GM21515 (cell line): ENCODE measurements around the gene DSN1.

ENCODE experiments used
- ATAC-seq: cut with Tn5 transposase; IDR thresholded peaks from one replicate; pipeline ENCODE4 v1.9.1; 2021; ENCODE audit not compliant: unreplicated experiment

The DSN1 gene

DNA sequence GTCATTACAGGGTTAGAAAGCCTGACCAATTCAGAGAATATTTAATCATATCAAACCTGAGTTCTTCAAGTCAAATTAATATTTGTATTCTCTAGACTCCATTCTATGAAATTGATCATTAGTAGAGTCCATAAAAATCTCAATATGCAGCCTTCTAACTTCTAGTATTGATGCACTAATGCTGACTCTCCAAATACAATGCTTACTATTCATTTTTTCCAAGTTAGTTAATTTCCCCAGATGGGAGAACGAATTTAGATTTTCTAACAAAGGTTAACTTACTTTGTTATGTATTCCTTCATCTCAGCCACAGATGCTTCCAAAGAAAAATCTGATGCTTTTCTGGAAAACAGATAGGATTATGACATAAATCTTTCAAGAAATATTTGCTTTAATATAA is 15.3 kb downstream of the DSN1 start:
- ATAC-seq = no peak

DNA sequence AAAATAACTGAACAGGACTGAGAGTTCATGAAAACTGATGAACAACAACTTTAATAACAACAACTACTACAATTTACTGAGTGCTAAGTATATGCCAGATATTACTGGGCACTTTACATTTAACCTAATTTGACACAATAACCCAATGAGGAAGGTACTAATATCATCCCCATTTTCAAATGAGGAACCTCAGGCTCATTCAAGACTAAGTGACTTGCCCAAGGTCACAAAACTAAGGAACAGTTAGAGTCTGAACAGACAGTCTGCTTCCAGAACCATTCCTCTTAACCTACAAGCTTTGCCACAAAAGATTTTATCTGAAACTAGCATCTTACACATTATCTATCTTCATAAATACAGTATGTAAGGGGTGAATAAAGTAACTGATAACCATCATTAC is 17.1 kb downstream of the DSN1 start:
- no peak for ATAC-seq

DNA sequence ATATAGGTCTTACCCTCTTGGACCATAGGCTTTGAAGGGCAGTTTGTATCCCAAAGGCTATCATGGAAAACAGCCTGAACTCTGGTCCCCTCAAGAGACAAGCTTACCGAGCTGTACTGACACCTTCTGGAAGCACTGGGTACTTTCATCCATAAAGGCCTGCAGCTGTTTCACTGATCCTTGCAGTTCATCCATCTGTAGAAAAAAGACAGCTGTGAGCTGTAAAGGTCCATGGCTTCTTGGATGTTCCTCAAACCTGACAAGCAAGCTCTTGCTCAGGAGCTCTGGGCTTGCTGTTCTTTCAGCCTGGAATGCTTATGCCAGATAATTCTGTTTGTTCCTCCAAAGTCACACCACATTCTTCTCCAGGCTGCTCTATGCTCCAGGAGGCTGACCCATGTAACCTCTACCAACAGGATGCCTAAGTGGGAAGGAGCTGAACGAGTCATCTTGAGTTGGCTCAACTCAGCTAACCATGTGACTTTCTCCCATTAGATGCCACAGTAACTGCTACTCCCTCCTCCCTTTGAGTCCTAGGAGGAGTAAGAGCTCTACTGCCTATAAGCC is 18.8 kb downstream of the DSN1 start:
- no peak for ATAC-seq

DNA sequence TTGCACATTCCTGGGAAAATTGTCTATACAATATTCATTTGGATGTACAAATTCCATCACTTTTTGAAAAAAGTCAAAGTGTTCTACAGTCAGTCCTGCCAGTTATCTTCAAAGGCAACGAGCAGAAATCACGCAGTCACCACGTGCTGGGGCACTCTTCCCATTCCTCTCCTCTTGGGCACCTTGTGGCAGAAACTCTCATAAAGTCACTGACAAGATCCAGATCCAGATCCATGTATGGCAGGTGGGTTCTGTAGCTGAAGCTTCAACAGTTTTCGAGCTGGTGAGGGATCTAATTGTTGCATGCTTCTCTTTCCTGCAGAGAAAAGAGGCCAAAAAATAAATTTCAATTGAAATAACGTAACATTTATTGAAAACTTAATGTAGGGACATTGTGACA is 21.0 kb downstream of the DSN1 start:
- no peak for ATAC-seq

DNA sequence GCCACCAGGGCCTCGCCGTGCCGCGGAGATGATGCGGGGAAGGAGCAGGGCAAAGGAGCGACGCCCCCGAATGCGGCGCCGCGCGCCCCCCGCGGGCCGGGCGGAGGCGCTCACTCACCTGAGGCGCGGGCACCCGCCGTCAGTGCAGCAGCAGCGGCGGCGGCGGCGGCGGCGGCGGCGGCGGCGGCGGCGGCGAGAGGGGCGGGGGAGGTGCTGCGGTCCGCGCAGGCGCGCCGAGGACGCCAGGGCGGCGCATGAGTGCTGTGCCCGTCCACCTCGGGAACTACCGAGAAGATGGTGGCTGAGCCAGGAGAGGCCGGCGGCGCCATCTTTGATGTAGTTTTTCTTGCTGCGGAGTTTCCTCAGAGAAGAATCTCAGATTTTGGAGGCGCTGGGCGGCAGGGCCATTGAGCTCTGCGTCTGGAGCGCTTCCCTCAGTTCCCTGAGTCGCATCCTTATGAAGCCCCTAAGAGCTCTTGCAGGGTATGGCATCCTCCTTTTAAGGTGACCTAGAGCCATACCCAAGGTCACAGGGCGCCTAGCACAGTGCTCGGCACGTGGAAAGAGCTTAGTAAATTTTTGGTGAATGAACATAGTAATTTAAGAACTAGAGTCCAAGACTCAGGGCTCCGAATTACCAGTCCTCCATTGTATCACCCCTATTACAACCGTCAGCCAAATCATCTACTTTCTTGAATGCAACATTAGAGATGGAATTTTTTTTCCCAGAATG is 27.5 kb downstream of the DSN1 start, which contains the start of gene NDRG3:
NDRG3 (minus strand) TSS at position 164 of the 733 bp plus-strand sequence. CDS start 24,355 bp downstream, outside the sequence.
- ATAC-seq = peak; percentile 87

DNA sequence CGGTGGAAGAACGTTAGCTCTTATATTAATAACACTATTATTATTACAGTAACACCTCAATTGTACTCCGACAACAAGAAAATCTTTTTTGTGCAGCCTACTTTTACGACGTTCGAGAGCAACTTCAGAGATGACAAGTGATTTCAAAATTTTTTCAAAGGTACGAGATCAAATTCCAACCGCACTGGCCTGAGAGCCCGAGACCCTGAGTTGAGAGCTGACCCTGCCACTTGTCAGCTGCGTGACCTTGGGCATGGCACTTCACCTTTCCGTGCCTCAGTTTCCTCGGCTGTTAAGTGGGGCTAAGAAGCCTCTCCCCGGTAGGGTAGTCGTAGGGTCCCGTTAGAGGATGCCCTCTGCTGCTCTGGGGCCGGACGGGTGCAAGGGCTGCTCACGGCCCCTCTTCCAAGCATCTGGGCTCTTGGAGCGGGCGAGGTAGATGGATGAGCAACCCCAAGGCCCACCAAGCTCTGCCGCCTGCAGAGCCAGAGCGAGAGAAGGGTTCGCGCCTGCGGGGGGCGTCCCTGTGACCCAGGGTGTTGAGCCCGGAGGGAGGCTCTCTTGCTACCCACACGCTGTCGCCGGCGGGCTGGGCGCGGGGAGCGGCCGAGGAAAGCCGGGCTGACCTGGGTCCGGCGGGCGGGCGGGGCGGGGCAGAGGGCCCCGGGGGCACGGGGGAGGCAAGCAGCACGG is 28.2 kb downstream of the DSN1 start:
- ATAC-seq = peak; percentile 35

DNA sequence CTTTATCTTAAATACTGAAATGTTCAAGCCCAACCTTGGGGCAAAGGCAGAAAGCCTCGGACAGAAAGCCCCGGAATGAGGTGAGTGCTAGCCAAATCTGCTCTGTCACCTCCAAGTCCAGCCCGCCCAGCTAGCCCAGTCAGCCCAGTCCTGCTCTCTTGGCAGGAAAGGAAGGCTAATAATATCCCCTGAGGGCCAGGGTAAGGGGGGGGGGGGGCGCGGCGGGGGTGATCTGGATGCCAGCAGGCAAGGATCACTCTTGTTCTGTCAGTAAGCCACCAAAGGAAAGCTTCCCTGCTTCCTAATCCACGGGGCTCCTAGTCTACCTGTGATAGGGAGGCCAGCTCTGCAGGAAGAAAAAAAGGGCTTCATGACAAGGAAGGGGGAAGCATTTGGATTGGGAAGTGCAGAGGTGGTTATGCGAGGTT is 28.8 kb downstream of the DSN1 start:
- no peak for ATAC-seq

DNA sequence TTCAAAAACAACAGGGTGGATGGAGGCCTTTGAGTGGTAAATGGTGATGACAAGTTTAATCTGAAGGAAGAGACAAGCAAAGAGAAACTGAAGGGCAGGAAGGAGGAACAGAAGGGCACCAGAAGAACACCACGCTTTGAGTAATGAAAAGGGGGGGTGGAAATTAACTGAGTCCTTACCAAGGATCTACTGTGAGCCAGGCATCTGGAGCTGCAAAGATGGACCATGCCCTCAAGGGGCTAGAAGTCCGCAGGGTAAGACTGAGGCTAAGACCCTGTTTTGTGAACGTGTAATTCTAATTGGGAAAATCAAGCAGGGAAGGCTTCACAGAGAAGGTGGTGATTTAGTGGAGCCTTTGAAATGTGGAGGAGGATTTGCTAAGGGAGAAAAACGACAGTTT is 29.3 kb downstream of the DSN1 start:
- no peak for ATAC-seq

DNA sequence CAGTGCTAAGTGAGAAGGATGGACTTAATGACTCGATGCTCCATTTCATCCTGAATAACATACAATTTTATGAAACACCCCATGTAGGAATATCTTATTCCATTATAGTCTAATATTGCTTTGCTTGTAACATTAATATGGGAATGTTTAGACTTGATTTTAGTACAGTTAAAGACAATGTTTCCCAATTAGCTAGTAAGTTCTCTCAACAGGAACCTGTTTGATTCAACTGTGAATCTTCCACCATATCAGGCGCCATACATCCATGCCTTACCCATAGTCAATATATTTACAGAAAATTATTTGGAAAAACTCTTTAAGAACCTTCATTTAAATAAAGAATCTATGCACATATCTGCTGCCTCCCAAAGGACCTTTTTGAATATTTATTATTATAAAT is 31.0 kb downstream of the DSN1 start:
- no peak for ATAC-seq

DNA sequence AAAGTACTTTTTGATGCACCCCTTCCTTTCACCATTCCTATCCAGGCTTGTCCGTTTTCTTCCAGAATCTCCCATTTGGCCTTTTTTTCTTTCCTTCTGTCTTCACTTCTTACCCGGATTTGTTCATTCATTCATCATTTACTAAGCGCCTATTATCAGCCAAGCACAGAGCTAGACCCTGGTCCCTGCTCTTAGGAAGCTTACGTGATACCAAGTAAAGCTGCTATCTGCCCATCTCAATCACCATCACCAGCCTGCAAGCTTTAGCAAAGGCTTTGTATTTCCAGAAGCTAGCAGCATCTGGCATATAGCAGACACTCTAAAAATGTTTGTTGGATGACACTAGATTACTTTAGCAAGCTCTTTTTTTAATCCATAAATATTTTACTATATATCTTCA is 32.5 kb downstream of the DSN1 start:
- no peak for ATAC-seq

DNA sequence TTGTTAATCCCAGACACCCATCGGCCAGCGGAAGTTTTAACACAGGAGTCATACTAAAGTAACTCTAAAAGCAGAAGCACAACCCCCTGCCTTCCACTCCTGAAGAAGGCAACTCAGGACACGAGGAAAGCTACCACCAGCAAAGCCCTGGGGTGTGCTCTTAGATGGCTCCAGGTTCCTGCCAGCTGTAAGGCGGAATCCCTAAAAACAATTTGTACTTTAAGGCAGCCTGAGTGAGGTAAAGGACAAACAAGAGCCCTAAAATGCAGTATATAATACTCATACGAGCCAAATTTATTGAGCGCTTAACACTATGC is 36.4 kb downstream of the DSN1 start:
- no peak for ATAC-seq

DNA sequence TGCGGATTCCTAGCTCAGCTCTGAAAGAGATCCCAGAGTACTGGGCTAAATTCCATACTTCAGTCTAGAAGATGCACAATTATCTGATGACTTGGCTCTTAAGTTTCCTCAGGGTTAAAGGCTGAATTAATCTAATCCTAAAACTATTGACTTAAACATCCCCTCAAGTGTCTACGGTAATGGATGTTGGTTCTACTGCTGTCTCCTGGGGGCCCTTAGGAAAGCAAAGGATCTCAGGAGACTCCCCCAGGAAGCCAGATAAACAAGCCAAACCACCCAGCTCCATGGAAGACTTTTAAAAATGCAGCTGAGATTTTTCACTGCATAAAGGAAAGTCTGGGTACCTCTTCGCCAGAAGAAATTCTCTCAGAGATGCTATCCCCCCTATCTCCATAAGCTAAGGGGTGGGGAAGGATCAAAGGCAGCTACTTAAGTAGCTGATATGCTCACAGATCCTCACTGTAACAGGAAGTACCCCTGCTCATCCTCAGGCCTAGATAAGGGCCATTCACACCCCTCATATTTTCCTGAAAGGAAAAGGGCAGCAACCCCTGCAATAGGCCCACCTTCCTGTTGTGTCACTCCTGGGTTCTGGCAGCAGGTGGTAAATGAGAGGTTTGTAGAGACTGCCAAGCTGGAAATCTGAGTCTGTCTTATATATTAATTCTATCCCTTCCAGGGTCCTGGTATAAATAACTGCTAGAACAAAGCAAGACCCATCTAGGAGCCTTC is 36.9 kb downstream of the DSN1 start:
- no peak for ATAC-seq

DNA sequence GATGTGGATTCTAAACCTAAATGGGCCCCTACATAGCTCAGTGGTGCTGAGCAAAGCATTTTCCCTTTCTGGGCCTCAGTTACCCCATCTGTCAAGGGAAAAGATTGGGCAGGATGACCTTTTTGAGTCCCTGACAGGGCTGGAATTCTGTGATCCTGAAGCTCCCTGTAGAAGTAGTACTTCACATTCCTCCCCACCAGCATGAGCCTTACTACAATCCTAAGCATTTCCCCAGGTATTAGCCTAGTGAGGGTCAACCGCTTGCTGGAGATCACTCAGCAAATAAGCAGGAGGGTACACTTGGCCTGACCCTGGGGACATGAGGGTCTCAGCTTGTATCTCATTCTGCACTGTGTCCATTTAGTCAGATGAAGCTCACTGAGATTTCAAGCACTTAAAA is 41.1 kb downstream of the DSN1 start:
- ATAC-seq = no peak

DNA sequence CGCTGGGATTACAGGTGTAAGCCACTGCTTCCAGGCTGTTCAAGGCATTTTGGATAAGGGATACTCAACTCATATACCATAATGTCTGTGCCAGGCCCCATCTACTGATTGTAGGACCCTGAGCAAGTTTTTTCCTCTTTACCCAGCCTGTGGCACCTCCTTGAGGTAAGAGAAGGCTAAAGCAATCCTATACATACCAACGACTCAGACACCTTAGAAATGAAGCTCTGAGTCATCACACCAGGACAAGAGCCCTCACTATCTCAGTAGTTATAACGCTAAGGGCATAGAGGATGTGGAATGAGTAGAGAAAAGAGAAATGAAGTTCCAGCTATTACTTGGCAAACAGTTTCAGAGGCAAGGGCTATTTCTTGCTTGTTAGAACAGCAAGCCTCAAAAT is 44.6 kb downstream of the DSN1 start:
- ATAC-seq = no peak

DNA sequence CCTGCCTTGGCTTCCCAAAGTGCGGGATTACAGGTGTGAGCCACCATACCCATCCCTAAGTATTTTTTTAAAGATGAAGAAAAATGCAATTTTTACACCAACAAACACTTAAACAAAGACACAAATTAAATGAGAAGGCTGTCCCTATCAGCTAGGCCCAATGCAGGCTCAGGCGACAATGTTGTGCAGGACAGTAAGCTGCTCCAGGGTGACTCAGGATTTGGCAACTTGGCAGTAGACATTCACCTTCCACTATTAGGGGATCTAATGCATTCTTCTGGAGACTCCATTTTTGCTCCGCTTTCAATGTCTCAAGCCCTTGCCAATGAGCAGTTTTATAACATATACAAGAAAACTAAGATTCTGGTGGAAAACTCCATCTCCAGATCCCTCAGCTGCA is 47.4 kb downstream of the DSN1 start:
- no peak for ATAC-seq

DNA sequence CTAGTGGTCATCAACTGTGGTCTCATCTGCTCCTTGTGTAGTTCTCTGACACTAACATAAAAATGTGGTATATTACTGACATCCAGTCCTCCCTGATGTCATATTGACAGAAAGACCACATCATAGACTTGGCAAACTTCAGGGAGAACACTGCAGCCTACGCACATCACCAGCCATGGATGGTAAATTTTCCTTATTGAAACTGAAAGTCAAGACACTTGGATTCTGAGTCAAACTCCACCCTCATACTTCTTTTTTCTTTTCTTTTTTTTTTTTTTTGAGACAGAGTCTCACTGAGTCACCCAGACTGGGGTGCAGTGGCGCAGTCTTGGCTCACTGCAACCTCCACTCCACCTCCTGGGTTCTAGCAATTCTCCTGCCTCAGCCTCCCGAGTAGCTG is 53.1 kb downstream of the DSN1 start:
- ATAC-seq = no peak

DNA sequence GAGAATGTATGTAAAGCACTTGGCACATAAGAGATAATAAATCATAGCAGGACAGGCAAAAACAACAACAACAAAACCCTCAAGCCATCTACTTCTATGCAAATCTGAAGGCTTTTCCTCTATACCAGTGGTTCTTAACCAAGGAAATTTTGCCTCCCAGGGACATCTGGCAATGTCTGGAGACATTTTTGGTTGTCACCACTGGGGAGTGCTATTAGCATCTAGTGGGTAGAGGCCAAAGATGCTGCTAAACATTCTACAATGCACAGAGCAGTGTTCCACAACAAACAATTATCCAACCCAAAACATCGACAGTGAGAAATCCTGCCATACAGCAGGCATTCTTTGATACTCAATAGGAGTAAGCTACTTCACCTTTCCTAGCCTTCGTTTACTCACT is 55.9 kb downstream of the DSN1 start:
- no peak for ATAC-seq

DNA sequence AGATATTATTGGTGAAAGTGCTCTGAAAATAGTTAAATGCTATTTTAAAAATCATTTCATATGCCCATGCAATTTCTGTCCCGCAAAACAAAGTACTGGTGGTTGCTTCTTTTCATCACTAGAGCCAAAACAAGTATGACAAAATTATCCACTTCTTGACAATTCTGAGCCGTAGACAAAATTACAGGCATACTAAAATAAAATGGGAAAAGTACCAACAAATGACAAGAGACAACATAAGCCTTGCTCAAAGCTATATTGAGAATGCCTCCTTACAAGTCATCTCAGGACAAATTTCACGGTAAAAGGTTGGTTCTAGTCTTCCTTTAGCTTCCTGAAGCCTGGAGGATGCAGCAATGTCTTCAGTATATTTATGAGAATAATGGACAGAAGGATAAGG is 56.5 kb downstream of the DSN1 start:
- no peak for ATAC-seq

DNA sequence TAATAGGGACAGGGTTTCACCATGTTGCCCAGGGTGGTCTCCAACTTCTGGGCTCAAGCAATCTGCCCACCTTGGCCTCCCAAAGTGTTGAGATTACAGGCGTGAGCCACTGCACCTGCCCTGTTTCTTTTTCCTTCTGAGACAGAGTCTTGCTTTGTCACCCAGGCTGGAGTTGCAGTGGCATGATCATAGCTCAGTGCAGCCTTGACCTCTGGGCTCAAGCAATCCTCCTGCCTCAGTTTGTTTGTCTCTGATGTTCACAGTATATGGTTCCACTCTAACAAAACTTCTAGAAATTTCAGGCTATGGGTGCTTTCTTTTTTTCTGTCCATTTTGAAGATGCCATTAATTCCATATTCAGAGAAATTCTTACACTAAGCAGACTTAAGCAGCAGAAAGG is 60.8 kb downstream of the DSN1 start:
- ATAC-seq = no peak

DNA sequence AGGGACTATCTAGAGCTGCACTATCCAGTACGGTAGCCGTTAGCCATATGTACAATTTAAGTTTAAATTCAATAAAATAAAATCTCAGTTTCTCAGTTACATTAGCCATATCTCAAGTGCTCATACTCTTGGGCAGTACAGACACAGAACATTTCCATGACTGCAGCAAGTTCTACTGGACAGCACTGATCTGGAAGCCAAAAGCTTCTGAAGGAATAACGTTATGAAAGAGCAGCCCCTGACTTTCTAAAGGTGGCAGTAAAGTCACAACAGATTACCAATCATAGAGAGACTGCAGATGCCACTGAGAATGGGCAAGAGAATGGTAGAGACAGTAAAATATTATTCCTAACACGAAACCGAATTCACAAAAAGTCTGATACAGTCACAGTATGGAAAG is 64.4 kb downstream of the DSN1 start:
- ATAC-seq = no peak

DNA sequence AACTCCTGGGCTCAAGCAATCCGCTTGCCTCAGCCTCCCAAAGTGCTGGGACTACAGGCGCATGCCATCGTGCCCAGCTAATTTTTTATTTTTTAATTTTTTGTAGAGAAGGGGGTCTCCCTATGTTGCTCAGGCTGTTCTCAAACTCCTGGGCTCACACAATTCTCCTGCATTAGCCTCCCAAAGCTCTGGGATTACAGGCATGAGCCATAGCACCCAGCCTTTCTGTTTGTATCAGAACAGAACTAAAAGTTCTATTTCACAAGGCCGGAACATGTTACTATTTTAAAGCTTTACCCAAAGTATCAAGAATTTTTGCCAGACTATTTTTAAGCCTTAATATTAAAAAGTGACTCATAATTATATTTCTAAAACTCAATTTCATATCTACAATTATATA is 70.0 kb downstream of the DSN1 start:
- ATAC-seq = no peak
